ENCODE data around the gene NELFA.

NELFA gene

GRCh38 chr4:2041239-2042130, 32.7 kb upstream of the NELFA start:
- peak overlapping the region; percentile 75 for H3K4me2 ChIP-seq (ENCODE audit: low read depth, low read length, poor library complexity, severe bottlenecking)
- no peak overlapping the region for H3K27ac ChIP-seq (ENCODE audit: low read depth, low read length)
- no peaks in the 10 kb centered on the region; the same call in 1 of the 2 replicates for H4K20me1 ChIP-seq (ENCODE audit: low read depth, low read length)
- no peaks in the 10 kb centered on the region for H3K79me2 ChIP-seq (ENCODE audit: insufficient read depth, low read length)
- H2AFZ ChIP-seq (ENCODE audit: low read depth, low read length, severe bottlenecking): peak overlapping the region; percentile 87
- H3K4me3 ChIP-seq (ENCODE audit: insufficient read depth, low read length, poor library complexity, severe bottlenecking): peak overlapping the region; percentile 60
- H3K9me3 ChIP-seq (ENCODE audit: insufficient read depth, low read length): no peaks in the 10 kb centered on the region
- TF ChIP-seq EZH2phosphoT487 (conservative IDR thresholded peaks at IDR 0.05; ENCODE audit: low read length): no peak
- no peak for TF ChIP-seq CTCF (IDR thresholded peaks at IDR 0.05; ENCODE audit: insufficient read depth, low read length, poor library complexity, severe bottlenecking)
- H3K9ac ChIP-seq (ENCODE audit: low read length): peak overlapping the region; percentile 35
- H3K9me2 ChIP-seq (replicated peaks; ENCODE audit: insufficient read depth, low read length): no peaks in the 10 kb centered on the region
- no peaks in the 10 kb centered on the region for H3F3A ChIP-seq (ENCODE audit: insufficient read depth)
- no peaks in the 10 kb centered on the region for H3K27me3 ChIP-seq (ENCODE audit: low read length)
- no peaks in the 10 kb centered on the region for H3K36me3 ChIP-seq (ENCODE audit: low read length)

GRCh38 chr4:2040391-2041238, 31.8 kb upstream of the NELFA start:
- no peaks in the 10 kb centered on the region for H3K27me3 ChIP-seq (ENCODE audit: low read length)
- no peak overlapping the region for H3K27ac ChIP-seq (ENCODE audit: low read depth, low read length)
- no peak overlapping the region for H3K4me3 ChIP-seq (ENCODE audit: insufficient read depth, low read length, poor library complexity, severe bottlenecking)
- H3K36me3 ChIP-seq (ENCODE audit: low read length): no peaks in the 10 kb centered on the region
- H3K9ac ChIP-seq (ENCODE audit: low read length): no peak overlapping the region
- no peak overlapping the region for H3K4me2 ChIP-seq (ENCODE audit: low read depth, low read length, poor library complexity, severe bottlenecking)
- H2AFZ ChIP-seq (ENCODE audit: low read depth, low read length, severe bottlenecking): no peak overlapping the region
- H3K9me2 ChIP-seq (replicated peaks; ENCODE audit: insufficient read depth, low read length): no peaks in the 10 kb centered on the region
- H3K9me3 ChIP-seq (ENCODE audit: insufficient read depth, low read length): no peaks in the 10 kb centered on the region
- H3F3A ChIP-seq (ENCODE audit: insufficient read depth): no peaks in the 10 kb centered on the region
- H3K79me2 ChIP-seq (ENCODE audit: insufficient read depth, low read length): no peaks in the 10 kb centered on the region
- no peaks in the 10 kb centered on the region; the same call in 1 of the 2 replicates for H4K20me1 ChIP-seq (ENCODE audit: low read depth, low read length)
- TF ChIP-seq CTCF (IDR thresholded peaks at IDR 0.05; ENCODE audit: insufficient read depth, low read length, poor library complexity, severe bottlenecking) (no peak), EZH2phosphoT487 (conservative IDR thresholded peaks at IDR 0.05; ENCODE audit: low read length) (no peak)

- H3K9me3 ChIP-seq (ENCODE audit: insufficient read depth, low read length): no peaks in the 10 kb centered on the region
- no peaks in the 10 kb centered on the region for H3K36me3 ChIP-seq (ENCODE audit: low read length)
- H3K4me3 ChIP-seq (ENCODE audit: insufficient read depth, low read length, poor library complexity, severe bottlenecking): no peak overlapping the region
- H4K20me1 ChIP-seq (ENCODE audit: low read depth, low read length): no peaks in the 10 kb centered on the region
- H3K4me2 ChIP-seq (ENCODE audit: low read depth, low read length, poor library complexity, severe bottlenecking): no peak overlapping the region
- no peak overlapping the region for H3K9ac ChIP-seq (ENCODE audit: low read length)
- TF ChIP-seq CTCF (IDR thresholded peaks at IDR 0.05; ENCODE audit: insufficient read depth, low read length, poor library complexity, severe bottlenecking) (no peak), EZH2phosphoT487 (conservative IDR thresholded peaks at IDR 0.05; ENCODE audit: low read length) (no peak)
- H2AFZ ChIP-seq (ENCODE audit: low read depth, low read length, severe bottlenecking): no peak overlapping the region
- H3F3A ChIP-seq (ENCODE audit: insufficient read depth): no peaks in the 10 kb centered on the region
- H3K27me3 ChIP-seq (ENCODE audit: low read length): no peaks in the 10 kb centered on the region
- H3K9me2 ChIP-seq (replicated peaks; ENCODE audit: insufficient read depth, low read length): no peaks in the 10 kb centered on the region
- H3K79me2 ChIP-seq (ENCODE audit: insufficient read depth, low read length): no peaks in the 10 kb centered on the region
- no peak overlapping the region for H3K27ac ChIP-seq (ENCODE audit: low read depth, low read length)
Measured at GRCh38 chr4:2036866-2037265, 28.1 kb upstream of the NELFA start.

All from SU-DHL-6 (cell line).